Upper lobe of right lung (tissue), 1 donor: ENCODE measurements around the gene ANKS1B. TPM values are rescaled to one million over a fixed set of nuclear protein-coding genes. Genes with fewer than 3 reads are reported as not detected.

ENCODE experiments used
- ATAC-seq: fragments of 200-7000 bp; cut with Tn5 transposase; one replicate; pipeline ENCODE4 v1.9.1; 2020; ENCODE audit warnings: mild to moderate bottlenecking, moderate library complexity
- DNase-seq: peaks from one replicate; pipeline ENCODE4 v3.0.0-alpha.2; 2020
- H3K27ac ChIP-seq: fragments of 200-600 bp; one replicate; pipeline ENCODE4 v1.8.0; 2022
- H3K27me3 ChIP-seq: fragments of 200-600 bp; one replicate; pipeline ENCODE4 v1.8.0; 2022; ENCODE audit warnings: mild to moderate bottlenecking
- H3K36me3 ChIP-seq: fragments of 200-600 bp; one replicate; pipeline ENCODE4 v1.8.0; 2022
- H3K4me1 ChIP-seq: fragments of 200-600 bp; one replicate; pipeline ENCODE4 v1.8.0; 2022
- H3K4me3 ChIP-seq: fragments of 200-600 bp; one replicate; pipeline ENCODE4 v1.8.0; 2022; ENCODE audit warnings: mild to moderate bottlenecking
- H3K9me3 ChIP-seq: fragments of 200-600 bp; one replicate; pipeline ENCODE4 v1.8.0; 2022
- CTCF ChIP-seq: fragments of 200-600 bp; IDR thresholded peaks from one replicate; pipeline ENCODE4 v1.8.0; 2022; ENCODE audit warnings: antibody characterized with exemption
- intact Hi-C: fragments of 100-400 bp; cut with DNase I; formaldehyde crosslinking; loops from one replicate; pipeline ENCODE4 v1.11.0; 2022
- total RNA-seq: library from RNA; stranded (reverse); fragmentation: NEBNext Ultra II Directional; extraction: Animal tissue kit (Norgen Biotek cat#: 25700); gene quantifications from one replicate; pipeline ENCODE4 v1.2.1, GENCODE V29; 2021
- donor health status: DM: no; HTN: yes; CAD: no; lungs with severe emphysema.

ANKS1B gene
- total RNA-seq, 1 donor from 2014 or later, result 5.3 TPM

- no peak for DNase-seq
- Histone ChIP-seq H3K36me3 (no peaks in the 10 kb centered on the region), H3K4me3 (no peak overlapping the region), H3K4me1 (no peaks in the 10 kb centered on the region), H3K9me3 (no peaks in the 10 kb centered on the region), H3K27me3 (no peaks in the 10 kb centered on the region), H3K27ac (no peak overlapping the region)
- TF ChIP-seq CTCF, result no peak
- no peak for ATAC-seq
- intact Hi-C loops, result no loop called here
Measured at GRCh38 chr12:99935608-99936007, 49.1 kb downstream of the ANKS1B start.

GRCh38 chr12:99926511-99927169, 58.1 kb downstream of the ANKS1B start:
- intact Hi-C loops, result no loop called here
- no peak for ATAC-seq
- H3K4me1 ChIP-seq, result no peaks in the 10 kb centered on the region

GRCh38 chr12:99920353-99920960, 64.3 kb downstream of the ANKS1B start:
- Histone ChIP-seq H3K4me1 (no peaks in the 10 kb centered on the region), H3K36me3 (no peaks in the 10 kb centered on the region), H3K27ac (no peak overlapping the region), H3K27me3 (no peaks in the 10 kb centered on the region), H3K4me3 (no peak overlapping the region), H3K9me3 (no peaks in the 10 kb centered on the region)
- ATAC-seq (no peak), DNase-seq (no peak)
- TF ChIP-seq CTCF, result no peak
- intact Hi-C loops, result no loop called here

More at GRCh38 chr12:99926511-99927169, 58.1 kb downstream of the ANKS1B start:
- TF ChIP-seq CTCF, result no peak
- no peak for DNase-seq
- no peaks in the 10 kb centered on the region for H3K9me3 ChIP-seq
- H3K4me3 ChIP-seq, result no peak overlapping the region
- H3K36me3 ChIP-seq, result no peaks in the 10 kb centered on the region
- H3K27me3 ChIP-seq, result no peaks in the 10 kb centered on the region
- no peak overlapping the region for H3K27ac ChIP-seq

- Histone ChIP-seq H3K4me3 (no peak overlapping the region), H3K27ac (no peak overlapping the region), H3K9me3 (no peaks in the 10 kb centered on the region), H3K36me3 (no peaks in the 10 kb centered on the region), H3K27me3 (no peaks in the 10 kb centered on the region), H3K4me1 (no peaks in the 10 kb centered on the region)
- intact Hi-C loops, result no loop called here
- TF ChIP-seq CTCF, result no peak
- ATAC-seq (no peak), DNase-seq (no peak)
Measured at GRCh38 chr12:99917711-99918402, 66.9 kb downstream of the ANKS1B start.

- Histone ChIP-seq H3K4me1 (no peaks in the 10 kb centered on the region), H3K9me3 (no peaks in the 10 kb centered on the region), H3K4me3 (no peak overlapping the region), H3K27ac (no peak overlapping the region), H3K36me3 (no peaks in the 10 kb centered on the region), H3K27me3 (no peaks in the 10 kb centered on the region)
- ATAC-seq, result no peak
- intact Hi-C loops, result no loop called here
- no peak for DNase-seq
- no peak for TF ChIP-seq CTCF
Measured at GRCh38 chr12:99916555-99916954, 68.2 kb downstream of the ANKS1B start.
